HCT116 (cell line): Measurements from ENCODE around the gene TBC1D8. TPM values are rescaled to one million over a fixed set of nuclear protein-coding genes. Genes with fewer than 3 reads are reported as not detected.

ENCODE experiments used
- ATAC-seq: fragments of 200-7000 bp; cut with Tn5 transposase; 2 replicates; pipeline ENCODE4 v1.9.1; 2020; ENCODE audit warnings: mild to moderate bottlenecking, moderate library complexity
- BruUV-seq: library from RNA; stranded (reverse); fragments of 400-500 nt; replicated peaks from 2 replicates; lab custom pipeline; 2021; lab: Mats Ljungman, UMichigan
- CTCF ChIA-PET: fragments of 300-600 bp; sonication (Branson Sonifier 250); formaldehyde crosslinking; loops from one replicate; lab custom pipeline; 2021; ENCODE audit warnings: antibody characterized with exemption; lab: Charles Lee
- POLR2A ChIA-PET: fragments of 300-600, 350-600 bp; sonication (Branson Sonifier 250); formaldehyde crosslinking; loops from one replicate; lab custom pipeline; 2021; ENCODE audit warnings: antibody characterized with exemption; lab: Charles Lee
- RAD21 ChIA-PET, 2 experiments: fragments of 300-600 bp; sonication (Branson Sonifier 250); formaldehyde crosslinking; loops; one replicate each; lab custom pipeline; 2023; ENCODE audit warnings: low total read pairs in 2 of 2; ENCODE audit not compliant: uncharacterized antibody in 2 of 2, unreplicated experiment in 2 of 2, low non-redundant PET in 1 of 2; lab: Charles Lee
- DNase-seq: peaks from one replicate; pipeline ENCODE4 v3.0.0-alpha.2; 2010; ENCODE audit warnings: low read depth, low spot score
- H2AFZ ChIP-seq: fragments of 200-600 bp; shearing (Covaris generic), sonication (generic); 2 replicates; pipeline ENCODE4 v1.6.1; 2017; ENCODE audit warnings: low read depth, mixed run types, mixed read lengths, antibody characterized with exemption, low read length; ENCODE audit not compliant: poor library complexity, severe bottlenecking
- H3K27ac ChIP-seq: 2 replicates; pipeline ENCODE4 v1.5.1; 2012; ENCODE audit warnings: low read depth, low read length
- H3K27me3 ChIP-seq: fragments of 200-600 bp; sonication (generic); 2 replicates; pipeline ENCODE4 v1.6.1; 2016; ENCODE audit warnings: mixed run types, low read length, mixed read lengths; ENCODE audit not compliant: insufficient read depth
- H3K36me3 ChIP-seq, 2 experiments: fragments of 200-500 bp in 1 of 2; fragments of 200-600 bp in 1 of 2; sonication (Bioruptor generic) in 1 of 2; sonication (generic) in 1 of 2; 2 replicates each; pipeline versions ENCODE4 v1.5.1 to v1.6.1; 2014 to 2016; ENCODE audit warnings: low read length in 2 of 2, inconsistent platforms in 1 of 2, mixed read lengths in 1 of 2, mixed run types in 1 of 2; ENCODE audit not compliant: insufficient read depth in 2 of 2, control insufficient read depth in 1 of 2
- H3K4me1 ChIP-seq, 2 experiments: fragments of 200-600 bp in 1 of 2; sonication (generic) in 1 of 2; 2 replicates each; pipeline versions ENCODE4 v1.5.1 to v1.6.1; 2012 to 2017; ENCODE audit warnings: low read length in 2 of 2, inconsistent platforms in 1 of 2, mild to moderate bottlenecking in 1 of 2, mixed read lengths in 1 of 2, mixed run types in 1 of 2, moderate library complexity in 1 of 2; ENCODE audit not compliant: insufficient read depth in 2 of 2, control insufficient read depth in 1 of 2
- H3K4me2 ChIP-seq: fragments of 200-600 bp; sonication (generic); 2 replicates; pipeline ENCODE4 v1.6.1; 2017; ENCODE audit warnings: mixed run types, low read length, mixed read lengths
- H3K4me3 ChIP-seq, 2 experiments: fragments of 200-600 bp in 1 of 2; sonication (generic) in 1 of 2; replicated peaks in 1 of 2; 2 replicates each; pipeline ENCODE4 v1.5.1; 2011 to 2016; ENCODE audit warnings: low read length in 2 of 2, control low read depth in 1 of 2, low read depth in 1 of 2, mild to moderate bottlenecking in 1 of 2, mixed read lengths in 1 of 2, mixed run types in 1 of 2
- H3K79me2 ChIP-seq: fragments of 200-600 bp; sonication (generic); 2 replicates; pipeline ENCODE4 v1.6.1; 2017; ENCODE audit warnings: mild to moderate bottlenecking, mixed run types, low read length, moderate library complexity, mixed read lengths; ENCODE audit not compliant: insufficient read depth
- H3K9ac ChIP-seq: fragments of 200-600 bp; sonication (generic); 2 replicates; pipeline ENCODE4 v1.6.1; 2016; ENCODE audit warnings: low read length, mixed read lengths
- H3K9me2 ChIP-seq: fragments of 200-600 bp; sonication (generic), shearing (Covaris generic); 2 replicates; pipeline ENCODE4 v1.6.1; 2017; ENCODE audit warnings: mixed run types, mild to moderate bottlenecking, moderate library complexity; ENCODE audit not compliant: insufficient read depth
- H3K9me3 ChIP-seq, 2 experiments: fragments of 200-500 bp in 1 of 2; fragments of 200-600 bp in 1 of 2; sonication (Bioruptor generic) in 1 of 2; sonication (generic) in 1 of 2; 2 replicates each; pipeline ENCODE4 v1.6.1; 2014 to 2017; ENCODE audit warnings: low read length in 2 of 2, mixed read lengths in 2 of 2, inconsistent platforms in 1 of 2, low read depth in 1 of 2, mild to moderate bottlenecking in 1 of 2, mixed run types in 1 of 2, moderate library complexity in 1 of 2; ENCODE audit not compliant: control insufficient read depth in 1 of 2, insufficient read depth in 1 of 2
- H4K20me1 ChIP-seq: fragments of 200-600 bp; sonication (generic), shearing (Covaris generic); 2 replicates; pipeline ENCODE4 v1.6.1; 2017; ENCODE audit warnings: mixed run types, mild to moderate bottlenecking, moderate library complexity; ENCODE audit not compliant: insufficient read depth
- ATF3 ChIP-seq: IDR thresholded peaks from 2 replicates; pipeline ENCODE4 v1.6.1; 2012
- CBX3 ChIP-seq: IDR thresholded peaks from 2 replicates; pipeline ENCODE4 v1.6.1; 2012; ENCODE audit warnings: low read depth
- CEBPB ChIP-seq: IDR thresholded peaks from 2 replicates; pipeline ENCODE4 v1.6.1; 2012; ENCODE audit warnings: low read depth
- CTCF ChIP-seq, 3 experiments: fragments of 200-600 bp in 1 of 3; sonication (generic) in 1 of 3; IDR thresholded peaks in 2 of 3; conservative IDR thresholded peaks in 1 of 3; 2 replicates each; pipeline ENCODE4 v1.5.1; 2012 to 2017; ENCODE audit warnings: low read depth in 2 of 3, low read length in 2 of 3, antibody characterized with exemption in 1 of 3, borderline replicate concordance in 1 of 3, control low read depth in 1 of 3, mild to moderate bottlenecking in 1 of 3, mixed read lengths in 1 of 3, mixed run types in 1 of 3, moderate library complexity in 1 of 3; ENCODE audit not compliant: insufficient read depth in 1 of 3
- EGR1 ChIP-seq: IDR thresholded peaks from 2 replicates; pipeline ENCODE4 v1.6.1; 2012; ENCODE audit warnings: low read depth
- ELF1 ChIP-seq: IDR thresholded peaks from 2 replicates; pipeline ENCODE4 v1.6.1; 2012; ENCODE audit warnings: low read depth, borderline replicate concordance
- EZH2 ChIP-seq: fragments of 200-600 bp; sonication (generic); IDR thresholded peaks from 2 replicates; pipeline ENCODE4 v1.6.1; 2017; ENCODE audit warnings: antibody characterized with exemption, mixed run types
- EZH2phosphoT487 ChIP-seq: fragments of 200-600 bp; IDR thresholded peaks from 2 replicates; pipeline ENCODE4 v1.6.1; 2018; ENCODE audit warnings: antibody characterized with exemption, borderline replicate concordance
- JUND ChIP-seq: IDR thresholded peaks from 2 replicates; pipeline ENCODE4 v1.6.1; 2012
- MAX ChIP-seq: IDR thresholded peaks from 2 replicates; pipeline ENCODE4 v1.6.1; 2012
- RAD21 ChIP-seq: IDR thresholded peaks from 2 replicates; pipeline ENCODE4 v1.6.1; 2012; ENCODE audit warnings: low read depth, mild to moderate bottlenecking
- SIN3A ChIP-seq: IDR thresholded peaks from 2 replicates; pipeline ENCODE4 v1.6.1; 2012; ENCODE audit warnings: low read depth
- SP1 ChIP-seq: IDR thresholded peaks from 2 replicates; pipeline ENCODE4 v1.6.1; 2012; ENCODE audit warnings: low read depth
- SRF ChIP-seq: IDR thresholded peaks from 2 replicates; pipeline ENCODE4 v1.6.1; 2012; ENCODE audit warnings: low read depth
- TCF7L2 ChIP-seq: IDR thresholded peaks from 2 replicates; pipeline ENCODE4 v1.7.0; 2011; ENCODE audit warnings: borderline replicate concordance, inconsistent platforms; ENCODE audit not compliant: insufficient read depth, insufficient read length; ENCODE audit errors: extremely low read depth
- YY1 ChIP-seq: IDR thresholded peaks from 2 replicates; pipeline ENCODE4 v1.6.1; 2011; ENCODE audit warnings: low read length, low read depth, moderate library complexity, mild to moderate bottlenecking; ENCODE audit not compliant: insufficient replicate concordance; ENCODE audit errors: extremely low read depth
- ZFX ChIP-seq: fragments of 450-650 bp; IDR thresholded peaks from 2 replicates; pipeline ENCODE4 v1.6.1; 2017
- ZNF274 ChIP-seq: fragments of 200-500 bp; sonication (Bioruptor generic); IDR thresholded peaks from 2 replicates; pipeline ENCODE4 v1.6.1; 2014; ENCODE audit warnings: mild to moderate bottlenecking, low read depth, low read length, inconsistent platforms
- intact Hi-C: fragments of 100-400 bp; cut with micrococcal nuclease; formaldehyde crosslinking; loops from 2 replicates; pipeline ENCODE4 v1.10.0; 2022
- total RNA-seq: library from RNA; stranded (reverse); gene quantifications from one replicate; pipeline ENCODE4 v1.2.1, GENCODE V29; 2021; ENCODE audit not compliant: unreplicated experiment
- TF ChIP-seq, protein P1 (sequence below): IDR thresholded peaks from 2 replicates; pipeline ENCODE4 v1.6.1; 2011; ENCODE audit warnings: mild to moderate bottlenecking, low read length, moderate library complexity; ENCODE audit not compliant: insufficient replicate concordance; ENCODE audit errors: extremely low read depth

The TBC1D8 gene
- total RNA-seq, 1 experiment from 2014 or later: 44.0 TPM

DNA sequence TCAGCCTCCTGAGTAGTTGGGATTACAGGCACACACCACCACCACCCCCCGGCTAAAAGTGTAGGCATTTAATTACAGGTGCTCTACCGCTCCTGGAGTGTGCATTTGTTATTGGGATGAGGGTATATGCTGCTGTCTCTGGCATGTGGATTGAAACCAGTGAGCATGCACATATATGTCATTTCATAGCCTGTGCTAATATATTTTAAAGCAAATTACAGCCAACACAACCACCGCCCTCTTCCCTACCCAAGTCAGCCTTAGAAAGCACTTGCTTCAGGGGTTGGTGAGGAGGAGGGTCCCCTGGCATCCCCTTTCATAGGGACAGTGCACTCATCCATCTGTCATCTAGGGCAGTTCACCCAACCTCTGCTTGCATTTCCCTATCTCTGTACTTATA is 10.5 kb upstream of the TBC1D8 start:
- POLR2A ChIA-PET: no interaction called here
- intact Hi-C loops: no loop called here

More for the DNA sequence above, 10.5 kb upstream of the TBC1D8 start:
- Histone ChIP-seq H3K27ac (no peak overlapping the region), H3K36me3 (no peaks in the 10 kb centered on the region), H3K4me1 (peaks cover 0 to 3% of the 10 kb centered on the region in 2 experiments; a peak in 1 of 4 replicates), H3K9me2 (no peaks in the 10 kb centered on the region), H3K79me2 (no peaks in the 10 kb centered on the region), H3K27me3 (no peaks in the 10 kb centered on the region), H3K9ac (no peak overlapping the region), H3K9me3 (no peaks in the 10 kb centered on the region), H3K4me3 (no peak overlapping the region), H4K20me1 (no peaks in the 10 kb centered on the region), H2AFZ (no peak overlapping the region), H3K4me2 (no peak overlapping the region)
- ChIA-PET RAD21 (no interaction called here), CTCF (no interaction called here)
- TF ChIP-seq ELF1 (no peak), CBX3 (no peak), ZNF274 (no peak), ATF3 (no peak), SRF (no peak), EGR1 (no peak), MAX (no peak), TCF7L2 (no peak), RAD21 (no peak), CEBPB (no peak), ZFX (no peak), SP1 (no peak), JUND (no peak), SIN3A (no peak), CTCF (IDR thresholded peaks at IDR 0.05 in 2 of 3, conservative IDR thresholded peaks at IDR 0.05 in 1 of 3; ENCODE audit: borderline replicate concordance in 1 of 3, insufficient read depth in 1 of 3, low read depth in 2 of 3, low read length in 2 of 3) (no peak), EZH2phosphoT487 (no peak), EZH2 (no peak), YY1 (no peak)
- TF ChIP-seq, protein P1, sequence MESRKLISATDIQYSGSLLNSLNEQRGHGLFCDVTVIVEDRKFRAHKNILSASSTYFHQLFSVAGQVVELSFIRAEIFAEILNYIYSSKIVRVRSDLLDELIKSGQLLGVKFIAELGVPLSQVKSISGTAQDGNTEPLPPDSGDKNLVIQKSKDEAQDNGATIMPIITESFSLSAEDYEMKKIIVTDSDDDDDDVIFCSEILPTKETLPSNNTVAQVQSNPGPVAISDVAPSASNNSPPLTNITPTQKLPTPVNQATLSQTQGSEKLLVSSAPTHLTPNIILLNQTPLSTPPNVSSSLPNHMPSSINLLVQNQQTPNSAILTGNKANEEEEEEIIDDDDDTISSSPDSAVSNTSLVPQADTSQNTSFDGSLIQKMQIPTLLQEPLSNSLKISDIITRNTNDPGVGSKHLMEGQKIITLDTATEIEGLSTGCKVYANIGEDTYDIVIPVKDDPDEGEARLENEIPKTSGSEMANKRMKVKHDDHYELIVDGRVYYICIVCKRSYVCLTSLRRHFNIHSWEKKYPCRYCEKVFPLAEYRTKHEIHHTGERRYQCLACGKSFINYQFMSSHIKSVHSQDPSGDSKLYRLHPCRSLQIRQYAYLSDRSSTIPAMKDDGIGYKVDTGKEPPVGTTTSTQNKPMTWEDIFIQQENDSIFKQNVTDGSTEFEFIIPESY: no peak
- DNase-seq: no peak
- BruUV-seq: no TSS peak
- no peak for ATAC-seq
